HG03469 (cell line): ENCODE measurements around the gene HHAT.
A peak's percentile ranks its signal among the peaks of the same experiment; 100 is the strongest.

Source experiments
- ATAC-seq: cut with Tn5 transposase; IDR thresholded peaks from one replicate; pipeline ENCODE4 v1.9.1; 2021; ENCODE audit warnings: mild to moderate bottlenecking, moderate library complexity, moderate number of reproducible peaks; ENCODE audit not compliant: unreplicated experiment

Gene HHAT

GRCh38 chr1:210532223-210532598 is 203.5 kb downstream of the HHAT start:
- no peak for ATAC-seq

- ATAC-seq = no peak
Measured at GRCh38 chr1:210535761-210536160, 207.1 kb downstream of the HHAT start.

- no peak for ATAC-seq
Measured at GRCh38 chr1:210536254-210536961, 207.7 kb downstream of the HHAT start.

GRCh38 chr1:210540288-210540687 is 211.6 kb downstream of the HHAT start:
- no peak for ATAC-seq

GRCh38 chr1:210541680-210542358 is 213.1 kb downstream of the HHAT start:
- ATAC-seq = no peak

GRCh38 chr1:210551899-210552298 is 223.2 kb downstream of the HHAT start:
- no peak for ATAC-seq

- no peak for ATAC-seq
Measured at GRCh38 chr1:210553711-210554110, 225.0 kb downstream of the HHAT start.

- no peak for ATAC-seq
Measured at GRCh38 chr1:210554382-210554781, 225.7 kb downstream of the HHAT start.

GRCh38 chr1:210556475-210556874 is 227.8 kb downstream of the HHAT start:
- ATAC-seq = no peak

GRCh38 chr1:210557426-210558077 is 228.8 kb downstream of the HHAT start:
- ATAC-seq = no peak

GRCh38 chr1:210558302-210558701 is 229.6 kb downstream of the HHAT start:
- no peak for ATAC-seq

GRCh38 chr1:210565306-210565705 is 236.6 kb downstream of the HHAT start:
- no peak for ATAC-seq

GRCh38 chr1:210568631-210569030 is 239.9 kb downstream of the HHAT start:
- ATAC-seq = no peak

GRCh38 chr1:210570116-210570515 is 241.4 kb downstream of the HHAT start:
- no peak for ATAC-seq

GRCh38 chr1:210571356-210572284 is 242.9 kb downstream of the HHAT start:
- no peak for ATAC-seq

- no peak for ATAC-seq
Measured at GRCh38 chr1:210573141-210573540, 244.4 kb downstream of the HHAT start.

GRCh38 chr1:210582205-210582970 is 253.7 kb downstream of the HHAT start:
- ATAC-seq = no peak

- peak; percentile 59 for ATAC-seq
Measured at GRCh38 chr1:210584439-210585113, 255.9 kb downstream of the HHAT start.

GRCh38 chr1:210586771-210587170 is 258.1 kb downstream of the HHAT start:
- ATAC-seq = no peak

GRCh38 chr1:210587566-210587965 is 258.9 kb downstream of the HHAT start:
- no peak for ATAC-seq
